Fibroblast of skin of back (primary cell): ENCODE data around the gene VSIG8.

Experiments used
- DNase-seq: peaks from one replicate; pipeline ENCODE4 v3.0.0-alpha.2; 2013

The VSIG8 gene

DNA sequence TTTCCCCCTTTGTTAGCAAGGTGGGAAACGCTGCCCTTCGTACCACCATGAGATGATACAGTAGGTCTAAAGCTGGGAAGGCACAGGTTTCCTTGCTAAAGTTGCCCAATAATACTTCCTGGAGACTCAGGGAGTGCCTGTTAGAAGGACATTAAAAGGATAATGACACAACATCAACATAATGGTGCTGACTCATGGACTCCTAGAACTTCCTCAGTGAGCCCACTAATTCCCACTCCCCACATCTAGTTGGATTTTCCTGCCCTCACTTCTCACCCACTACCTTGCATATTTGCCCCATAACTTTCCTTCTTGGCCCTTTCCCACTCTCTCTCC is 20.0 kb upstream of the VSIG8 start:
- peak; percentile 45 for DNase-seq

DNA sequence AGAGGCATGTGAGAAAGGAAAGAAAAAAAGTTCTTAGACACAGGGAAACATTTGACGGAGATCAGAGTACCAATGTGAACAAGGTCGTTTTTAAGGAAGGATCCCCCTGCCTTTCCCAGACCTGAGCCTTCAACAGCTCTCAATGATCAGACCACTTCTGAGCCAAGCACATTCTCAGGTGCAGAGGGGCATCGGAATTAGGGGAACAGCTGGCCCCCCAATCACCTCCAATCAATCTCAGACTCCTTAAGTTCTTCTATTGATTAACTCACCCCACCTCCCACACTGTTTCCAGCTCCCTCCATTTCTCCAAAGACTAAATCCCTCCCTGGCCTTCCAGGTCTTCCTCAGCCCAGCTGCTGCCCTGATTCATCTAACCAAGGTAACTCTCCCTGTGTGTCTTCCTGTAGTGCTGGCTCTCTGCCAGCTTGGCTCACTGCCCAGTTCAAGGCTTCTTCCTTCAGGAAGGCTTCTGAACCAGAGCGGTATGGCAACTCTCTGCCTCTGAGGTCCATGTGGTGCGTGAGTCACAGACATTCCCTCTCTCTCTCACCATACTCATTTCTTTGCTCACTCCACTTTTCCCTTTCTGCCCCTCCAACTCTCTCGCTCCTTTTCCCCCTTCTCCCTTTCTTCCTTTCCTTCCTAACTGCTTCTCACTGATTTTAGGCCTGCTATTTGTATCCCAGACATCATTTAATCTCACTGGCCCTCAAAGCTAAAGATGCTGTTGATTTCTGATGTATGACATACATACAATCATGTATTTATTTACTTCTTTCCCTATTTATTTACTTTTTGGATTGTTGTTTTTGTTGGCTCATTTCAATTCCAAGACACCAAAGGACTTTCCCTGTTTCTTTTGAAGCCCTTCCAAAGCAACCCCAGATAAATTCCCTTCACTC is 19.4 kb upstream of the VSIG8 start:
- peak; percentile 94 for DNase-seq

DNA sequence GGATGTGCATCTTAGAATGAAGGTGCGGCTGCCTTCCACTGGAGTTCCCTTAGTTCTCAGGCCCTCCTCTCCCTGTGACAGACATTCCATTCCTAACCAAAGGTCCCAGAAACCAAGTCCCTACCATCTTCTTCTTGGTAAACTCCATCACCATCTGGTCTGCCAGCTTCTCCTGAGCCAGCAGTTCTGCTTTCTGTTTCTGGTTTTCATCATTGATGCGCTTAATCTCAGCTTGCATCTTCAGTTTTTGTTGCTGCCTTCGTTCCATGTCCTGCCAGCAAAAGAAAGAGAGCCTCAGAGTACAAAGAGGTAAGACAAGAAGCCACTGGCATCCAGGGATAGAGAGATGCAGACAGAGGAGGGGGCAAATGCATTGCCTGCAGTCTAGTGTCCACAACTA is 18.0 kb upstream of the VSIG8 start:
- DNase-seq = no peak

GRCh38 chr1:159879977-159880376 is 17.5 kb upstream of the VSIG8 start:
- peak; percentile 56 for DNase-seq

GRCh38 chr1:159879136-159879535 is 16.7 kb upstream of the VSIG8 start:
- no peak for DNase-seq

- DNase-seq = no peak
Observed at GRCh38 chr1:159877695-159878444, 15.4 kb upstream of the VSIG8 start.

DNA sequence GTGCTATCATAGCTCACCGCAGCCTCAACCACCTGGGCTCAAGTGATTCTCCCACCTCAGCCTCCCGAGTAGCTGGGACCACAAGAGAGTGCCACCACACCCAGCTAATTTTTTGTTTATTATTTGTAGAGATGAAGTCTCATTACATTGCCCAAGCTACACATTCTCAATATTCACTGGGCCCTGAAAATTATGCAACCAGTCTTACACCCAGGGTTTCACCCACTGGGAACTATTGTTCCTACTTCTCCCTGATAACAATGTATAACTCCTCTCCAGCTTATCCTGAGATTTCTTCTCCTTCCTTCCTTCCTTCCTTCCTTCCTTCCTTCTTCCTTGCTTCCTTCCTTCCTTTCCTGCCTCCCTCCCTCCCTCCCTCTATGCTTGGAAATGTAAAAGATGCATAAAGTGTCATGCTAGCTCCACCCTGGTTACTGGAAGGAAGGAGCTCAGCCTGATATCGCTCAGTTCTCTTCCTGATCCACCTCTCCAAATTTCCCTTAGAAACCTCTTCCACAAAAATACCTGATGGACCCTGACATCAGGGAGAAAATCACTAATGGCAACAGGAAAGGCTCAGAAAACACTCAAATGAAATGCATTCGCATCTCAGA is 11.2 kb upstream of the VSIG8 start:
- no peak for DNase-seq

- no peak for DNase-seq
Observed at GRCh38 chr1:159872891-159873290, 10.4 kb upstream of the VSIG8 start.

DNA sequence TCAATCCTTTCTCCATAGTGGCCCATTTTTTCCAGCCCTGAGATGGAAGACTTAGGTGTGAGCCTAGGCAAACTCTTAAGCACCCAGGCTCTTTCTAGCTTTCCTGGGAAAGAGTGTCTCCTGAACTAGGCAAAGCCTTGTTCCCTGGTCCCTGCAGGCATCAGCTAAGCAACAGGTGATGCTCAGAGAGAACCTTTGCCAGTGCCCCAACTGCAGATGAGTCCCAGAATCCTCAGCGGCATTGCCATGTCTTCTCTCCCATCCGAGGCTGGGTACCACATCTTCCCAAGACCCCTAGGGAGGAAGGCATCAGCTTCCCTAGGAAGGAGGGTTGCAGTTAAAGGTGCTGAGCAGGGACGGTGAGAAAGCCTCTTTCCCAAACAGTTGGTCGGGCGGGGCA is 8.2 kb upstream of the VSIG8 start:
- DNase-seq = no peak

GRCh38 chr1:159869607-159870006 is 7.2 kb upstream of the VSIG8 start:
- DNase-seq = no peak

GRCh38 chr1:159869173-159869572 is 6.7 kb upstream of the VSIG8 start:
- peak; percentile 61 for DNase-seq

- DNase-seq = no peak
Observed at GRCh38 chr1:159868766-159869165, 6.3 kb upstream of the VSIG8 start.

- no peak for DNase-seq
Observed at GRCh38 chr1:159867664-159868026, 5.2 kb upstream of the VSIG8 start.

DNA sequence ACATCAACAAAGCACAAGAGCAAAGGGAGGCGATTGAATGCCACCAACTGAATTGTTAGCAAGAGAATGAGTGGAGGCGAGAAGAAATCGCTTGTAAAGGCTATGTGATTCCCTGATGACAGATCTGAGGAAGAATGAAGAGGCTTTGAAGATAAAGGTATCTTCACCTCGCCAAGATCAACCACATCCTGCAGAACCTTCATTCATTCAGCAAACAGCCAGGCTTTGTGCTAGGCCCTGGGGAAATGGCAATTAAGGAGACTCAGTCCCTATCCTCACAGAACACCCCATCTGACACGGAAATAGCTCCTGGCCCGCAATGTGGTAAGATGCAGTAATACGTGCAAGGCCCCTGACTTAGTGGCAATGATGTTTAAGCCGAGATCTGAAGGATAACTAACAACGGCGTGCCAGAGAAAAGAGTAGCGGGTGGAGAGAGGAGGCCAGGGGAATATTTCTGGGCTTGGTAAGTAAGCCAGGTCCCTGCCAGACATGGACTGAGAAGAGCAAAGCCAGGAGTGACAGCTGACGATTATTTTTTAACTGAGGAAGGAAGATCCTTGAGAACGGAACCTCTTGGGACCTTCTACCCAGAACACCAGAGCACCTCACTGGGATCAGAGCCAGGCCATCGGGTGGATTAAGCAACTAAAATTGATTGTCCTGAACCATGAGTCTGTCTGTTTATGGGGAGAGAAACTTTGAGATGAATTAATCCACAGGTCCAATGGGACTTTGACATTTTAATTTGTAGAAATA is 4.6 kb upstream of the VSIG8 start:
- no peak for DNase-seq

- DNase-seq = no peak
Observed at GRCh38 chr1:159866066-159866465, 3.6 kb upstream of the VSIG8 start.

GRCh38 chr1:159864262-159864661 is 1.8 kb upstream of the VSIG8 start:
- no peak for DNase-seq

DNA sequence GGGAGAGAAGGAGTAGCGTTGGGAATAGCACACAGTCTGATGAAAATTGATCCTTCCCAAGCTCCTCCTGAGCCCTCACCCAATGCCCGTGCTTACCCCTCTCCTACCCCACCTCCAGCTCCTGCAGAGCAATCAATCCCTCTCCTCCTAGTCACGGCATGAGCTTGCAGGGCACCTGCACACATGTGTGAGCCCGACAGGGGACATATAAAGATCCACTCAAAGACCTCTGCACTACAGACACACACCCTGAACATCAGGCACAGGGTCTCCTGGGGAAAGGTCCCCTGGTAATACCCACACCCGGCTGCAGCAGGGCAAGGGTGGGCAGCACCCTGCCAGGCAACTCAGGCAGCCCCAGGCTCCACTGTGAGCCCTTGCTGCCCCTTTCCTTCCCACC is 426 bp downstream of the VSIG8 start:
- no peak for DNase-seq

DNA sequence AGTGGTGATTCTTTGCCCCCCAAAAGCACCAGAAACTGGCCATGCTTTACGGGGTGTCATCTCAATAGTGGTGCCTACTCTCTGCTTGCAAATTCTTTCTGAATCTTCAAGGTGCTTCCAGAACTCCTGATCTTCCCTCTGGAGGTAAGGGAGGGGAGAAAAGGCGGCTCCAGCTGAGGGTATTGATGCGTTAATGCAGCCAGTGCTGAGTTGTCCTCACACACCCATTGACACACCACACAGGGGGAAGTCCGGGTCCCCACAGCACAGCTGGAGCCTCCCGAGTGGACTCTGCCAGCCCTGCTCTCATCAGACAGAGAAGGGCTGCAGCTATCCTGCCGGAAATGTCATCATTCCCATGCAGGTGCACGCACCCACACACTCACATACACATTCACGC is 1.2 kb downstream of the VSIG8 start:
- no peak for DNase-seq

- no peak for DNase-seq
Observed at GRCh38 chr1:159860456-159860855, 2.0 kb downstream of the VSIG8 start.

DNA sequence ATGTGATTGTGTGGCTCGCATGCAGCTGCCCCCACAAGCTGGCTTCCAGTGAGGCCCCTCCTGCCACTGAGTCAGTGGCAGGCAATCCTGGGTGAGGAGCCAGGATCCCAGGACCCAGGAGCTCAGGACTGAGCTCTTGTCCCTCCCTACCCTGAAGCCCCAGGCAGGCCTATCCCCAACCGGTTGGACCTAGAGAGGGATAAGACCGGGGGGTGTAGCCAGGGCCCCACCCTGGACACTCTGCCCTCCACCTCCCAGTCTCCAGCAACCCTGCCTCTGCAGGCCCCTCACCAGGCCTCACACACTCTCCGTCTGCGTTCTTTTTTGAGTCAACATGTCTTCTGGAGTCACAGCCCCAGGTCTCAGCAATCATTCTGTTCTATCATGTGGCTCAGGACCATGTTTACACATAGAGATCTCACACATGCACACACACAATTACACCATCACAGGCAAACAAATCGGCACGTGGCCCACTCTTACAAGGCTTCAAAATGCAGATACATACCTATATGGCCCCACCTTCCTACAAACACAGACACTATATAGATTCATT is 2.6 kb downstream of the VSIG8 start:
- DNase-seq = no peak

DNA sequence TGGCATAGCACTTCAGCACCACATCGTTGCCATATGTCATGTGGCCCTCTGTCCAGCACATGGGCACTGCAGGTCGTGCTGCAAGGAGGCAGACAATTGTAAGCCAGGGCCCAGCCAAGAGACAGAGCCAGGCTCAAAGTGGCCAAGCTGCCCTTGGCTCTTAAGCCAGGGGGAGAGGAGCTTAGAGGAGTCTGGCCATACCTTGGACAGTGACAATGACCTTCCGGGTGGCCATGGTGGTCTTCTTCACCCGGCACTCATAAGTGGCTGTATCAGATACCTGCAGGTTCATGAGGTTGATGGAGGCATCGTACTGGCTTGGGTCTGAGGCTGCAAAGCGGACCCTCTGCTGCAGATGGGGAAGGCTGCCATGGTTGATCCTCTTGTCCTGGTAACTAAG is 4.6 kb downstream of the VSIG8 start:
- DNase-seq = no peak

DNA sequence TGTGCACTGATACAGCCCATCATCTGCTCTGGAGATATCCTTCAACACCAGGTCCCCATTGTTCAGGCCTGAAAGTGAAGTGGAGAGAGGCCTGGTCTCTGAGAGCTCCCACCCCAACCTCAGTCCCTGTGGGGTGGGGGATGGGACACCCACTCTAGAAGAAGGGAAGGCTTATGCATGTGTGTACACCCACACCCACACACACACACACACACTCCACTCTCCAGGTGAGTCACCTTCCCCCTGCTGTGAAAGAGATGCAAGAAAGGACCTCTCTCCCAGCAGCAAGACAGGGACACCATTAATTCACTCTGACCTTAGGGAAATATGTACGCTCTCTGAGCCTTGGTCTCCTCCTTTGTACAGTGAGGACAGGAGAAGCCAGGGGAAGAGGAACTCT is 5.9 kb downstream of the VSIG8 start:
- DNase-seq = no peak

GRCh38 chr1:159855709-159856108 is 6.7 kb downstream of the VSIG8 start:
- DNase-seq = no peak
